GM18951 (cell line): ENCODE data around the gene MACC1.
"Not testable (repeated sequence)": the region's sequence is repeated elsewhere in the genome, so short reads cannot be mapped to it uniquely, and the experiment has no call there.

Experiments used
- POLR2A ChIP-seq: IDR thresholded peaks from 4 replicates; pipeline ENCODE4 v1.6.1; 2011; ENCODE audit warnings: mild to moderate bottlenecking; ENCODE audit not compliant: insufficient read length, insufficient read depth; ENCODE audit errors: extremely low read depth
- in situ Hi-C: fragments of 300-500 bp; cut with MboI; formaldehyde crosslinking; loops from one replicate; pipeline ENCODE4 v1.12.0; 2022; ENCODE audit warnings: low sequenced_read_pairs, mixed read lengths, inconsistent platforms; ENCODE audit not compliant: unreplicated experiment

MACC1 gene

GRCh38 chr7:20190560-20191390, 26.4 kb downstream of the MACC1 start:
- no peak for TF ChIP-seq POLR2A
- in situ Hi-C loops: no loop called here

GRCh38 chr7:20189852-20190251, 27.3 kb downstream of the MACC1 start:
- no peak for TF ChIP-seq POLR2A
- in situ Hi-C loops: no loop called here

GRCh38 chr7:20188567-20188966, 28.6 kb downstream of the MACC1 start:
- no peak for TF ChIP-seq POLR2A
- in situ Hi-C loops: no loop called here

- in situ Hi-C loops: not testable (repeated sequence)
Measured at GRCh38 chr7:20187850-20188249, 29.3 kb downstream of the MACC1 start.

- in situ Hi-C loops: no loop called here
- no peak for TF ChIP-seq POLR2A
Measured at GRCh38 chr7:20185988-20186387, 31.2 kb downstream of the MACC1 start.

- no peak for TF ChIP-seq POLR2A
- in situ Hi-C loops: no loop called here
Measured at GRCh38 chr7:20183086-20183485, 34.1 kb downstream of the MACC1 start.

- no peak for TF ChIP-seq POLR2A
- in situ Hi-C loops: no loop called here
Measured at GRCh38 chr7:20176578-20177242, 40.5 kb downstream of the MACC1 start.

- no peak for TF ChIP-seq POLR2A
- in situ Hi-C loops: loop anchor here (25.0 kb wide), 1 partner anchor 412 kb away; the partner anchor contains the start of gene TMEM196
Measured at GRCh38 chr7:20173828-20174227, 43.4 kb downstream of the MACC1 start.

GRCh38 chr7:20172736-20173334, 44.3 kb downstream of the MACC1 start:
- in situ Hi-C loops: loop anchor here (25.0 kb wide), 1 partner anchor 411 kb away; the partner anchor contains the start of gene TMEM196
- no peak for TF ChIP-seq POLR2A

GRCh38 chr7:20170633-20171032, 46.6 kb downstream of the MACC1 start:
- no peak for TF ChIP-seq POLR2A
- in situ Hi-C loops: loop anchor here (25.0 kb wide), 1 partner anchor 408 kb away; the partner anchor contains the start of gene TMEM196

- in situ Hi-C loops: loop anchor here (25.0 kb wide), 1 partner anchor 403 kb away; the partner anchor contains the start of gene TMEM196
- no peak for TF ChIP-seq POLR2A
Measured at GRCh38 chr7:20165146-20165510, 52.1 kb downstream of the MACC1 start.

GRCh38 chr7:20164425-20165145, 52.6 kb downstream of the MACC1 start:
- in situ Hi-C loops: loop anchor here (25.0 kb wide), 1 partner anchor 402 kb away; the partner anchor contains the start of gene TMEM196
- TF ChIP-seq POLR2A: no peak

- TF ChIP-seq POLR2A: no peak
- in situ Hi-C loops: loop anchor here (25.0 kb wide), 1 partner anchor 400 kb away; the partner anchor contains the start of gene TMEM196
Measured at GRCh38 chr7:20162665-20163064, 54.5 kb downstream of the MACC1 start.
